ENCODE data around the gene TMEM44. TPM values are rescaled to one million over a fixed set of nuclear protein-coding genes. Genes with fewer than 3 reads are reported as not detected.
A peak's percentile ranks its signal among the peaks of the same experiment; 100 is the strongest.

The TMEM44 gene
- total and polyA plus RNA-seq, 4 donors: 7.0 to 31.5 (median 11.5) TPM

GRCh38 chr3:194540274-194540905, 92.8 kb downstream of the TMEM44 start:
- WGBS, 2 donors: 14 to 35% methylated on average over 8 of the region's 8 CpGs
- Histone ChIP-seq H3K4me1 (ENCODE audit: control insufficient read depth in 1 of 2, insufficient read depth in 2 of 2, low read length in 2 of 2) (peaks cover 0 to 3% of the 10 kb centered on the region in 2 donors), H3K9me3 (ENCODE audit: control insufficient read depth, low read length) (no peaks in the 10 kb centered on the region), H3K36me3 (ENCODE audit: control insufficient read depth in 1 of 2, insufficient read depth in 2 of 2, low read length in 1 of 2) (no peaks in the 10 kb centered on the region), H3K27ac (ENCODE audit: low read depth in 1 of 2, low read length in 2 of 2) (peak overlapping the region; percentile 71 to 82), H3K4me3 (ENCODE audit: low read length in 2 of 2) (no peak overlapping the region), H3K27me3 (ENCODE audit: control insufficient read depth in 1 of 2, insufficient read depth in 2 of 2, low read length in 1 of 2) (no peaks in the 10 kb centered on the region)
- DNase-seq (peak; percentile 76 to 85), ATAC-seq (ENCODE audit: low FRiP score) (peak; percentile 71)
- intact Hi-C loops (cut with DNase I): loop anchor here in 1 of 2 donors (5.0 kb wide), 1 partner anchor 53 kb away; the partner anchor contains the start of gene ATP13A3

DNA sequence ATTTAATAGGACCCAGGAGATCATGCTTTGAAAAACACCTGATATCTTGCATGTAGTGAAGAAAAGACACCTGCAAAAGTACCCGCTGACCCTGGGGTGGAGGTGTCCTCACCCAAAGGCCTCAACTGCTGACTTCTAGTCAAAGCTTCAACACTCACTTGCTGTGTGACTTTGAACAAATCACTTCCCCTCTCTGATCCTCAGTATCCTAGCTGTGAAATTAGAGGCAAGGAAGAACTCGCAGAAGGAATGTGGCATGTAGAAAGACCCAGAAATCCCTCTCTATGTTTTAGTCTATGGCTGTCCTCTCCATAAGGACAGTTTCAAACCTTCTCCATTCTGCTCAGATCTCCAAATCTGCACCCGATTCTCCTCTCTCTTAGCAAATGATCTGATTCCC, 93.7 kb downstream of the TMEM44 start:
- H3K27me3 ChIP-seq (ENCODE audit: control insufficient read depth in 1 of 2, insufficient read depth in 2 of 2, low read length in 1 of 2): no peaks in the 10 kb centered on the region
- H3K9me3 ChIP-seq (ENCODE audit: control insufficient read depth, low read length): no peaks in the 10 kb centered on the region
- DNase-seq (peak in 1 of 2 donors; percentile 8), ATAC-seq (ENCODE audit: low FRiP score) (no peak)
- no peak overlapping the region for H3K4me3 ChIP-seq (ENCODE audit: low read length in 2 of 2)
- no peaks in the 10 kb centered on the region for H3K36me3 ChIP-seq (ENCODE audit: control insufficient read depth in 1 of 2, insufficient read depth in 2 of 2, low read length in 1 of 2)
- intact Hi-C loops (cut with DNase I): loop anchor here in 1 of 2 donors (5.0 kb wide), 1 partner anchor 33 kb away; no protein-coding TSS in a partner anchor
- 98 to 99% methylated on average over 3 of the region's 3 CpGs for WGBS, 2 donors
- H3K4me1 ChIP-seq (ENCODE audit: control insufficient read depth in 1 of 2, insufficient read depth in 2 of 2, low read length in 2 of 2): peaks cover 0 to 3% of the 10 kb centered on the region in 2 donors
- no peak overlapping the region for H3K27ac ChIP-seq (ENCODE audit: low read depth in 1 of 2, low read length in 2 of 2)

GRCh38 chr3:194537732-194538247, 95.4 kb downstream of the TMEM44 start:
- DNase-seq (peak; percentile 61 to 76), ATAC-seq (ENCODE audit: low FRiP score) (peak; percentile 24)
- H3K4me1 ChIP-seq (ENCODE audit: control insufficient read depth in 1 of 2, insufficient read depth in 2 of 2, low read length in 2 of 2): peaks cover 0 to 3% of the 10 kb centered on the region in 2 donors
- peak overlapping the region; percentile 31 to 73 for H3K27ac ChIP-seq (ENCODE audit: low read depth in 1 of 2, low read length in 2 of 2)
- intact Hi-C loops (cut with DNase I): loop anchor here in 1 of 2 donors (5.0 kb wide), 1 partner anchor 35 kb away; no protein-coding TSS in a partner anchor
- no peak overlapping the region for H3K4me3 ChIP-seq (ENCODE audit: low read length in 2 of 2)
- H3K9me3 ChIP-seq (ENCODE audit: control insufficient read depth, low read length): no peaks in the 10 kb centered on the region
- H3K36me3 ChIP-seq (ENCODE audit: control insufficient read depth in 1 of 2, insufficient read depth in 2 of 2, low read length in 1 of 2): no peaks in the 10 kb centered on the region
- WGBS, 2 donors: 27 to 32% methylated on average over 8 of the region's 8 CpGs
- H3K27me3 ChIP-seq (ENCODE audit: control insufficient read depth in 1 of 2, insufficient read depth in 2 of 2, low read length in 1 of 2): no peaks in the 10 kb centered on the region

Other genes with a start within 250 kb of the TMEM44 start
- under 1 TPM; 0.19 to 0.33 TPM for gene GP5, start 234.2 kb downstream of the TMEM44 start, total RNA-seq
- under 1 TPM in 1 of 2 donors, not detected in 1; 0.15 TPM for gene GP5, start 234.2 kb downstream of the TMEM44 start, polyA plus RNA-seq
- gene ATP13A3, start 146.4 kb downstream of the TMEM44 start, total RNA-seq: 100 to 1,000 TPM; 127 to 189 TPM
- gene ATP13A3, start 146.4 kb downstream of the TMEM44 start, polyA plus RNA-seq: 10 to 100 TPM; 14.1 to 38.7 TPM
- gene LSG1, start 38.8 kb upstream of the TMEM44 start, total RNA-seq: 10 to 100 TPM; 27.2 to 31.3 TPM
- 10 to 100 TPM in 1 of 2 donors, 1 to 10 TPM in 1; 8.8 to 22.6 TPM for gene LSG1, start 38.8 kb upstream of the TMEM44 start, polyA plus RNA-seq
- 10 to 100 TPM in 1 of 2 donors, 1 to 10 TPM in 1; 8.4 to 19.4 TPM for gene FAM43A, start 52.5 kb upstream of the TMEM44 start, total RNA-seq
- 1 to 10 TPM; 1.4 to 1.9 TPM for gene FAM43A, start 52.5 kb upstream of the TMEM44 start, polyA plus RNA-seq